ENCODE data around the gene TRAPPC10.

GRCh38 chr21:44079446-44079845 lies 67.3 kb downstream of the TRAPPC10 start:
- no peak for TF ChIP-seq TEAD4 (IDR thresholded peaks at IDR 0.05)
- TF ChIP-seq, protein P1, sequence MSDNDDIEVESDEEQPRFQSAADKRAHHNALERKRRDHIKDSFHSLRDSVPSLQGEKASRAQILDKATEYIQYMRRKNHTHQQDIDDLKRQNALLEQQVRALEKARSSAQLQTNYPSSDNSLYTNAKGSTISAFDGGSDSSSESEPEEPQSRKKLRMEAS (IDR thresholded peaks at IDR 0.05), result no peak

All from Ishikawa (cell line).